Activated naive CD4-positive, alpha-beta T cell treated with anti-CD3 and anti-CD28 coated beads, Interleukin-2, amount 10 ng/mL, durations not matched to agents 7 days and 5 days (primary cell): ENCODE measurements around the gene PRDX6.
A peak's percentile ranks its signal among the peaks of the same experiment; 100 is the strongest.
"Not testable (repeated sequence)": the region's sequence is repeated elsewhere in the genome, so short reads cannot be mapped to it uniquely, and the experiment has no call there.

Source experiments
- CTCF ChIA-PET: fragments of 350-600 bp; sonication (Branson Sonifier 250); formaldehyde crosslinking; loops from one replicate; lab custom pipeline; 2021; ENCODE audit warnings: antibody characterized with exemption; lab: Charles Lee
- DNase-seq: peaks from one replicate; pipeline ENCODE4 v3.0.0-alpha.2; 2020
- H3K27ac Mint-ChIP-seq: one replicate; pipeline ENCODE4 v1.8.0; 2021; ENCODE audit warnings: mild to moderate bottlenecking, moderate library complexity, mixed read lengths
- H3K27me3 Mint-ChIP-seq: one replicate; pipeline ENCODE4 v1.8.0; 2021; ENCODE audit warnings: mild to moderate bottlenecking, mixed read lengths
- H3K36me3 Mint-ChIP-seq: one replicate; pipeline ENCODE4 v1.8.0; 2021; ENCODE audit warnings: mixed read lengths
- H3K4me1 Mint-ChIP-seq: one replicate; pipeline ENCODE4 v1.8.0; 2021; ENCODE audit warnings: mixed read lengths
- H3K4me3 Mint-ChIP-seq: one replicate; pipeline ENCODE4 v1.8.0; 2021; ENCODE audit warnings: mild to moderate bottlenecking, moderate library complexity, mixed read lengths
- H3K9me3 Mint-ChIP-seq: one replicate; pipeline ENCODE4 v1.8.0; 2021; ENCODE audit warnings: mixed read lengths

PRDX6 gene

DNA sequence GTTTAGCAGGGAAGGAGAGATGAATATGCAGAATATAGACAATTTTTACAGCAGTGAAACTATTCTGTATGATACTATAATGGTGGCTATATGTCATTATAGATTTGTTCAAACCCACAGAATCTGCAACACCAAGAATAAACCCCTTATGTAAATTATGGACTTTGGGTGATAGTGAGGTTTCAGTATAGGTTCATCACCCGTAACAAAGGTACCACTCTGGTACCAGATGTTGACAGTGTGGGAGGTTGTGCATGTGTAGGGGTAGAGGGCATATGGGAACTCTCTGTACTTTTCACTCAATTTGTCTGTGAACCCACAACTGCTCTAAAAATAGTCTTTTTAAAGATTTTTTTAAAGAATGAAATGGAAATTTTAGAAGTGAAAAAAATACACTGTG, 29.9 kb upstream of the PRDX6 start:
- no peak for DNase-seq
- CTCF ChIA-PET, result no interaction called here
- H3K27ac Mint-ChIP-seq, result no peak overlapping the region
- peaks cover 50% of the 10 kb centered on the region for H3K36me3 Mint-ChIP-seq
- peaks cover 23% of the 10 kb centered on the region for H3K9me3 Mint-ChIP-seq
- no peak overlapping the region for H3K4me3 Mint-ChIP-seq
- peaks cover 23% of the 10 kb centered on the region for H3K4me1 Mint-ChIP-seq
- no peaks in the 10 kb centered on the region for H3K27me3 Mint-ChIP-seq

- Mint-ChIP-seq H3K27me3 (no peaks in the 10 kb centered on the region), H3K36me3 (peaks cover 47% of the 10 kb centered on the region), H3K4me1 (peaks cover 18% of the 10 kb centered on the region), H3K27ac (no peak overlapping the region), H3K9me3 (peaks cover 23% of the 10 kb centered on the region), H3K4me3 (no peak overlapping the region)
- no peak for DNase-seq
- CTCF ChIA-PET, result no interaction called here
These were observed 28.2 kb upstream of the PRDX6 start for GRCh38 chr1:173448945-173449344.

- H3K27ac Mint-ChIP-seq, result no peak overlapping the region
- H3K4me1 Mint-ChIP-seq, result peaks cover 20% of the 10 kb centered on the region
- H3K4me3 Mint-ChIP-seq, result no peak overlapping the region
- no peaks in the 10 kb centered on the region for H3K27me3 Mint-ChIP-seq
- CTCF ChIA-PET, result interaction anchor here (1.9 kb wide), 1 partner anchor 22 kb away, joined by 4 read pairs; no protein-coding TSS in a partner anchor
- peaks cover 8% of the 10 kb centered on the region for H3K9me3 Mint-ChIP-seq
- no peak for DNase-seq
- peaks cover 46% of the 10 kb centered on the region for H3K36me3 Mint-ChIP-seq
These were observed 25.2 kb upstream of the PRDX6 start for GRCh38 chr1:173451981-173452380.

- H3K27me3 Mint-ChIP-seq, result no peaks in the 10 kb centered on the region
- no peak overlapping the region for H3K27ac Mint-ChIP-seq
- H3K4me1 Mint-ChIP-seq, result peaks cover 20% of the 10 kb centered on the region
- H3K36me3 Mint-ChIP-seq, result peaks cover 42% of the 10 kb centered on the region
- CTCF ChIA-PET, result no interaction called here
- no peak overlapping the region for H3K4me3 Mint-ChIP-seq
- peaks cover 4% of the 10 kb centered on the region for H3K9me3 Mint-ChIP-seq
- DNase-seq, result no peak
These were observed 23.2 kb upstream of the PRDX6 start for GRCh38 chr1:173453982-173454381.

- Mint-ChIP-seq H3K27me3 (no peaks in the 10 kb centered on the region), H3K9me3 (peaks cover 2% of the 10 kb centered on the region), H3K4me1 (peaks cover 24% of the 10 kb centered on the region), H3K27ac (no peak overlapping the region), H3K4me3 (no peak overlapping the region), H3K36me3 (peaks cover 43% of the 10 kb centered on the region)
- CTCF ChIA-PET, result interaction anchor here (0.7 kb wide), 1 partner anchor 576 kb away, joined by 3 read pairs; no protein-coding TSS in a partner anchor
- no peak for DNase-seq
These were observed 22.1 kb upstream of the PRDX6 start for GRCh38 chr1:173454966-173455524.

DNA sequence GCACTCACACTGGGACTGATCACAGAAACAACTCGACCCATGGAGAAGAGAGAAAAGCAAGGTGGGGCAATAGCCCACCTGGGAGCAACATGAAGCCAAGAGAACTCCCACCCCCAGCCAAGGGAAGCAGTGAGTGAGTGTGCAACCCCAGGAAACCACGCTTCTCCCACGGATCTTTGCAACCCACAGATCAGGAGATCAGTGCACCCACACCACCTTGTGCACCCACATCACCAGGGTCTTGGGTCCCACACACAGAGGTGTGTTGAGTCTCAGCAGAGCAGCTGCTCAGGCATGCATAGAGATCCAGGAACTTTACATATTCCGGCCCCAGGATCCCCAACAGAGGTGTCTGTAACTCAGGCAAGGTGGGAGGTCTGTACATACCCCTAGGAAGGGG, 17.2 kb upstream of the PRDX6 start:
- DNase-seq, result no peak
- CTCF ChIA-PET, result no interaction called here
- Mint-ChIP-seq H3K36me3 (peaks cover 71% of the 10 kb centered on the region), H3K27ac (no peak overlapping the region), H3K4me3 (no peak overlapping the region), H3K4me1 (peaks cover 21% of the 10 kb centered on the region), H3K9me3 (peaks cover 23% of the 10 kb centered on the region), H3K27me3 (no peaks in the 10 kb centered on the region)

DNA sequence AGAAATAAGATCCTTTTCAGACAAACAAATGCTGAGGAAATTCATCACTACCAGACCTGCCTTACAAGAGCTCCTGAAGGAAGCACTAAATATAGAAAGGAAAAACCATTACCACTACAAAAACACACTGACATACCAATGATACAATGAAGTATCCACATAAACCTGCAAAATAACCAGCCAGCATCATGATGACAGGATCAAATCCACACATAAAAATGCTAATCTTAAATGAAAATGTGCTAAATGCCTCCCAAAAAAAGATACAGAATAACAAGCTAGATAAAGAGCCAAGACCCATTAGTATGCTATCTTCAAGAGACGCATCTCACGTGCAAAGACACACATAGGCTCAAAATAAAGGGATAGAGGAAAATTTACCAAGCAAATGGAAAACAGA, 14.5 kb upstream of the PRDX6 start:
- CTCF ChIA-PET, result not testable (repeated sequence)

DNA sequence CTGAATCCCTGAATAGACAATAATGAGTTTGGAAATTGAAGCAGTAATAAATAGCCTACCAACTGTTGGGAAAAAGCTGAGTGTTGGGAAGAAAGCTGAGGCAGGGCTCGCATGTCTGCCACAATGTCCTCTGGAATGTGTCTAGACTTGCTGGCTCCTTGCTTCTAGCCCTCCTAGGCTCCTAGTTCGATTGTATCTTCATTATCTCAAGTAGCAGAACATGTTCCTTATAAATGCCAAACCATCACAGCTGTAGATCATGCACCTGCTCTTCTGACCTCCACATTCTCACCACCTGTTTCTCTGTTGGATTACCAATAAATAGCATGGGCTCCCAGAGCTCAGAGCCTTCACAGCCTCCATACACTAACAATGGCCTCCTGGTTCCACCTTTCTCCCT, 12.9 kb upstream of the PRDX6 start:
- H3K4me1 Mint-ChIP-seq, H3K27me3 Mint-ChIP-seq, DNase-seq, H3K4me3 Mint-ChIP-seq, H3K27ac Mint-ChIP-seq, CTCF ChIA-PET: not testable (repeated sequence)
- Mint-ChIP-seq H3K9me3 (peaks cover 38% of the 10 kb centered on the region), H3K36me3 (peaks cover 68% of the 10 kb centered on the region)

More for the DNA sequence above, 14.5 kb upstream of the PRDX6 start:
- Mint-ChIP-seq H3K9me3 (peaks cover 30% of the 10 kb centered on the region), H3K36me3 (peaks cover 68% of the 10 kb centered on the region)
- not testable (repeated sequence) for H3K27me3 Mint-ChIP-seq, H3K4me3 Mint-ChIP-seq, H3K4me1 Mint-ChIP-seq, H3K27ac Mint-ChIP-seq, DNase-seq

DNA sequence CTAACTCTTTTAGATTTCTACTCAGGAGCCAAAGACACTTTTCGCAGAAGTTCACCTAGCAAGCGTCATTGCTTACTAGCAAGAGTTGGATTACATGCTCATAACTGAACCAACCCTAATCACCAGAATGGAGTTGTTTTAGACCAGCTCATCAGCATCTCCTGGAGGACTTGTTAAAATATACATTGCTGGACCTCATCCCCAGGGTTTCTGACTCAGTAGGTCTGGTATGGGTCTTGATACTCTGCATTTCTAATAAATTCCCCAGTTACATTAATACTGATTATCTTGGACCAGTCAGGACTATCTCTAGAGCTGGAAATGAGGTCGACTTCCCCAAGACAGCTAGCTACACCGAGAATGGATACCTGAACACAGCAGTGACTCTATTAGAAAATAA, 9.7 kb upstream of the PRDX6 start:
- DNase-seq, result no peak
- CTCF ChIA-PET, result no interaction called here
- Mint-ChIP-seq H3K27me3 (no peaks in the 10 kb centered on the region), H3K4me3 (no peak overlapping the region), H3K27ac (no peak overlapping the region), H3K36me3 (peaks cover 75% of the 10 kb centered on the region), H3K4me1 (peaks cover 5% of the 10 kb centered on the region), H3K9me3 (peaks cover 64% of the 10 kb centered on the region)

DNA sequence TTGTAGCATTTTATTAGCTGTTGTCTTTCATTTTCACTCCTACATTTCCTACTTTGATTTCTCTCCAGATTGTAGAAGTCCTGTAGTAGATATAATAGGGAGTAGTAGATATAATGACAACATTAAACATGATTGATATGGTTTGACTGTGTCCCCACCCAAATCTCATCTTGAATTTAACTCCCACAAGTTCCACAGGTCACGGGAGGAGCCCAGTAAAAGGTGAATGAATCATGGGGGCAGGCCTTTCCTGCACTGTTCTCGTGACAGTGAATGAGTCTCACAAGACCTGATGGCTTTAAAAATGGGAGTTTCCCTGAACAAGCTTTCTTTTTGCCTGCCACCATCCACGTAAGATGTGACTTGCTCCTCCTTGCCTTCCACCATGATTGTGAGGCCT, 7.5 kb upstream of the PRDX6 start:
- H3K27ac Mint-ChIP-seq, result no peak overlapping the region
- peaks cover 72% of the 10 kb centered on the region for H3K36me3 Mint-ChIP-seq
- peaks cover 18% of the 10 kb centered on the region for H3K4me1 Mint-ChIP-seq
- DNase-seq, result no peak
- H3K4me3 Mint-ChIP-seq, result no peak overlapping the region
- H3K27me3 Mint-ChIP-seq, result no peaks in the 10 kb centered on the region
- H3K9me3 Mint-ChIP-seq, result peaks cover 47% of the 10 kb centered on the region
- CTCF ChIA-PET, result no interaction called here

GRCh38 chr1:173470608-173471007, 6.5 kb upstream of the PRDX6 start:
- H3K4me3 Mint-ChIP-seq, result no peak overlapping the region
- peaks cover 67% of the 10 kb centered on the region for H3K36me3 Mint-ChIP-seq
- CTCF ChIA-PET, result no interaction called here

DNA sequence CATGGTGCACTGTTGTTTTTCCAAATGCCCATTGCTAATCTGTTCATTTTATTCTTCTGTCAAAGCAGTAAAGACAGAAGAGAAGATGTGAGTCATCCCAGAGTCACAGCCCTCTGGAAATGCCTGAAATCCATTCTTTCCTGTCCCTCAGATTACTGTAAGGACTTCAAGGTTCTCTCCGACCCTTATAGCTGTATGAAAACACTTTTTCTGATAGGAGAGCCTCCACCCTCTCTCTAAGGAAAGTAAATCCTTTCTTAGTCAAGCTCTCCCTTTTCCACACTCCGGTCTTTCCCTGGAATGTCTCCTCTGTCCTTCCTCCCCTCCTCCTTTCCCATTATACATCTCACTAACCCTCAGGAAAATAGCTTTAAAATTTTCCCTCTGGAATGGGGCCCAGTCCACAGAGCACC, 3.5 kb upstream of the PRDX6 start:
- Mint-ChIP-seq H3K4me3 (no peak overlapping the region), H3K36me3 (peaks cover 54% of the 10 kb centered on the region), H3K9me3 (peaks cover 34% of the 10 kb centered on the region), H3K27ac (no peak overlapping the region), H3K4me1 (peaks cover 38% of the 10 kb centered on the region), H3K27me3 (no peaks in the 10 kb centered on the region)
- CTCF ChIA-PET, result no interaction called here
- no peak for DNase-seq

More at GRCh38 chr1:173470608-173471007, 6.5 kb upstream of the PRDX6 start:
- DNase-seq, result no peak
- Mint-ChIP-seq H3K27me3 (no peaks in the 10 kb centered on the region), H3K9me3 (peaks cover 42% of the 10 kb centered on the region), H3K27ac (no peak overlapping the region), H3K4me1 (peaks cover 22% of the 10 kb centered on the region)

- Mint-ChIP-seq H3K4me3 (no peak overlapping the region), H3K4me1 (peaks cover 44% of the 10 kb centered on the region), H3K9me3 (peaks cover 29% of the 10 kb centered on the region), H3K36me3 (peaks cover 50% of the 10 kb centered on the region), H3K27me3 (no peaks in the 10 kb centered on the region), H3K27ac (no peak overlapping the region)
- CTCF ChIA-PET, result no interaction called here
- DNase-seq, result no peak
These were observed 2.9 kb upstream of the PRDX6 start for GRCh38 chr1:173474097-173474779.

DNA sequence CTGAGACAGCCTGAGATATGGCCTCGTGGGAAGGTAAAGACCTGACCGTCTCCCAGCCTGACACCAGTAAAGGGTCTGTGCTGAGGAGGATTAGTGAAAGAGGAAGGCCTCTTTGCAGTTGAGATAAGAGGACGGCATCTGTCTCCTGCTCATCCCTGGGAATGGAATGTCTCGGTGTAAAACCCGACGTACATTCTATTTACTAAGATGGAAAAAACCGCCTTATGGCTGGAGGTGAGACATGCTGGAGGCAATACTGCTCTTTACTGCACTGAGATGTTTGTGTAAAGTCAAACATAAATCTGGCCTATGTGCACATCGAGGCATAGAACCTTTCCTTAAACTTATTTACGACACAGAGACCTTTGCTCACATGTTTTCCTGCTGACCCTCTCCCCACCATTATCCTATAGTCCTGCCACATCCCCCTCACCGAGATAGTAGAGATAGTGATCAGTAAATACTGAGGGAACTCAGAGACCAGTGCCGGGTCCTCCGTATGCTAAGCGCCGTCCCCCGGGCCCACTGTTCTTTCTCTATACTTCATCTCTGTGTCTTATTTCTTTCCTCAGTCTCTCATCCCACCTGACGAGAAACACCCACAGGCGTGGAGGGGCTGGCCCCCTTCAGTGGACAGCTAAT, 2.2 kb upstream of the PRDX6 start:
- Mint-ChIP-seq H3K4me1 (peaks cover 51% of the 10 kb centered on the region), H3K9me3 (peaks cover 25% of the 10 kb centered on the region), H3K36me3 (peaks cover 50% of the 10 kb centered on the region), H3K4me3 (peak overlapping the region; percentile 23)
- CTCF ChIA-PET, result interaction anchor here (0.9 to 2.4 kb wide), 2 partner anchors 30 to 45 kb away, joined by 3 to 14 read pairs; no protein-coding TSS in a partner anchor
- not testable (repeated sequence) for H3K27me3 Mint-ChIP-seq, DNase-seq, H3K27ac Mint-ChIP-seq
